ENCODE results near the gene ATG10.

Gene ATG10

DNA sequence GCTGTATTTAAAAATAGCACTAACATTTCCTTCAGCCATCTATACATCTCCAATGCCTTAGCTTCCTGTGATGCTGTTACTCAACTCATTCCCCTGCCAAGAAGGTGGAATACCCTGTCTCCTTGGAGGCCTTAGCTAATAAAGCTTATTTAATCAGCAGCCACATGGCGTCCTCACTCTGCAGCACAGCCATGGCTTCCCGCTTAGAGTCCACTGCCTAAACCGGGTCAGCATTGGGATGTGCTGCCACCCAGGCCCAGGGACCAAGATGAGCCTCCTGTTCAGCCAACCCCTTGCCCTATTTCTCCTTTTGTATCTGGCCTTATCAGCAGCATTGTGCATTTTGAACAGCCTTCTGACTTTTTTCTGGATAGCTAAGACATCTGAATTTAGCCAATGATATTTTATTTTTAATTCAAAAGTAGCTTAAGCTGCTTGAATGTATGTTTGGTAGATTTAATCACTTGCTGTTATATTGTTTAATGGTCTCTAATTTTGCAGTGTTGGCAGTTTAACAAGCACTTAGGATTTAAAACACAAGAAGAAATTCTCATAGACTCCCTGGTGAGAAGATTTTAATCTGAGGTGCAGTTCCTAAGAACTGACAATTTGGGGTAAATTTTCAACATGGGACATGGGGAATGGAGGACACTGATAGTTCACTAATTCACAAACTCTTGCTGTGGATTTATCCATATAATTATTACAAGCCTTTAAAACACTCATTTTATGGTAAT is 193.3 kb downstream of the ATG10 start:
- DNase-seq (ENCODE audit: low spot score), result no peak

DNA sequence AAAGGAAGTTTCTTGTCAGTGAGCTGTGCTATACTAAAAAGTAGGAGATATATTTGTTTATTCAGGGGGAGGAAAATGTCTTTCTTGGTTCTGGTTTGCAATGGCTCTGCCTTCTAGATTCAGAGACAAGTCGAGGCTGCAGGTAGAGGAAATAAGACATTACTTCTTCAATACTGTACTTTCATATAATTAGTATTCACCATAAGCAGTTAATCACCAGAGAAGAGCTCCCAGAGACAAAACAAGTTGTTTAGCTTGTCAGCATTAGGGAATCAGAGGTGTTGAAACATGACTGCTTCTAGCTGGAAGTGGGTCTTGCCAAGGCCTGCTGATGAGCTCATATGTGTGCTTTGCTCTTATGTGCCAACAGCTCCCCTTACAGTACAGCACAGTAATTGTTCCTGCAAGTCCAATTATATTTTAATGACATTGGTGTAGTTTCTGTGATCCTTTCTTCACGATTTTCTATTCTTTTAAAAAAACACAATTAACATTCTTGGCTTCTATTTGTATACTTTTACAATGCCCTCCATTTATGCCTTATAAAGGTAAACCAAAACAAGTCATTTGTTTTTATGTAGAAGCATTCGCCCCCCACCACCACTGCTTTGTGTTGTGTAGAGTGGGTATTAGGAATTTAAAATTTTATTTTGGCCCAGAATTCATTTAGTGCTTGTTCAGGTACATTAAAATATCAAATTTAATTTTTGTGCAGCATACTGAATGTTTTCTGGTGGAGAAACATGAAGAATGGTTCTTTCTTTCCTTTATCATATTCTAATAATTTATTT is 194.1 kb downstream of the ATG10 start:
- DNase-seq (ENCODE audit: low spot score), result peak; percentile 64

DNA sequence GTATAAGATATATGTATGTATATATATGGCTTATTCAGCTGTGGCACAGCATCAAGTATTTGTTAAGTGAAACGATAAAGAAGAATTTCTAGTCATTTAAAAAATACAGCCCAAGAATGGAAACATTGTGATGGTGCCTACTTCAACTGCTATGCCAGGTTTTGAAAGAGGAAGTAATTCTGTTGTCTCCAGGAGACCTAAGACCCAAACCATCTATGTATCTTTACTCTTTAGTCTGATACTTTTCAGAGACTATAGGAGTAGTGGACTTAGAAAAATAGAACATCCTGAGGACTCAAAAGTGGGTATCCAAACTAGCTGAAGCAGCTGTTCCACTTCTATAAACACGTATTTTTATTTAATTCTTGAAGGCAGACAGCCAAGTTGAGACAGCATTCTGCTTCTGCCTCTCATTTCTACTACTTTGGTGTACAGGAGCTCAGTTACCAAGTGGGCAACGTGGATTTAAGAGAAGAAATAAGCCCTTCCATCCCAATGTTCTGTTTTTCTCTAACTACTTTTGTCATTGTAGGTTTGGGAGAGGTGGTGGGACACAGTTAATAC is 195.6 kb downstream of the ATG10 start:
- DNase-seq (ENCODE audit: low spot score), result no peak

DNA sequence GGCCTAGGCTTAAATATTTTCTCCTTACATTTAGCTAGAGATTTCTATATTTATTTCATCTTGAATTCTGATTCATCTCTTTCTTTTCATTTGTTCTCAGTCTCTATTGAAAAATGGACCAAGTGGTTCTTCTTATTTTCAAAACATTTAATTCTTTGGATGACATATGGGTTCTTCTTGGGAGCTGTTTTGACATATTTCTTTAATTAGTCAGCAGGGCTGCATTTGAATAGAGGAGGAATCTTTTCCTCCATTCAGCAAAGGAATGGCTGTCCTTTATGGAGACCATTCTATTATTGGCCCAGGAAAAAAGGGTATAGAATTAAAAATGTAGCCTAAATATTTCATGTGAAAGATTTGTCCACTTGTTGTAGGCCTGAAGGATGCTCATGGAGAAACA is 196.5 kb downstream of the ATG10 start:
- no peak for DNase-seq (ENCODE audit: low spot score)

DNA sequence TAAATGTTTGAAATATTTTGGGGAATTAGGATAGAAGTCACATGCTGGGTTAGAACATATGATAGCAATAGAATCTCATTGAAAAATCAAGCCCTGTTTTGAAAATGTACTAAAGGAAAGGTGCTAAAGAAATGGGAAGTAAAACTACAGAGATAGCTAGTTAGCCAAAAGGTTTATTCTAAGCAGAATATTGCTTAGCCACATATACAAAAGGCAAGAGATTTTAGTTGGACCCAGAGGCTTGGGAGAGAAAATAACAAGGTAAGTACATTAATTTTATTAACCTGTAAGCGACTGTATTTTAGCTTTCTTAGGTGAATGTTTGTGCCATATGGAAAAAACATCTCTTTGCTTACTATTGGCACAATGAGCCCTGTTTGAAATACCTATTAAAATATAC is 198.1 kb downstream of the ATG10 start:
- DNase-seq (ENCODE audit: low spot score), result no peak

DNA sequence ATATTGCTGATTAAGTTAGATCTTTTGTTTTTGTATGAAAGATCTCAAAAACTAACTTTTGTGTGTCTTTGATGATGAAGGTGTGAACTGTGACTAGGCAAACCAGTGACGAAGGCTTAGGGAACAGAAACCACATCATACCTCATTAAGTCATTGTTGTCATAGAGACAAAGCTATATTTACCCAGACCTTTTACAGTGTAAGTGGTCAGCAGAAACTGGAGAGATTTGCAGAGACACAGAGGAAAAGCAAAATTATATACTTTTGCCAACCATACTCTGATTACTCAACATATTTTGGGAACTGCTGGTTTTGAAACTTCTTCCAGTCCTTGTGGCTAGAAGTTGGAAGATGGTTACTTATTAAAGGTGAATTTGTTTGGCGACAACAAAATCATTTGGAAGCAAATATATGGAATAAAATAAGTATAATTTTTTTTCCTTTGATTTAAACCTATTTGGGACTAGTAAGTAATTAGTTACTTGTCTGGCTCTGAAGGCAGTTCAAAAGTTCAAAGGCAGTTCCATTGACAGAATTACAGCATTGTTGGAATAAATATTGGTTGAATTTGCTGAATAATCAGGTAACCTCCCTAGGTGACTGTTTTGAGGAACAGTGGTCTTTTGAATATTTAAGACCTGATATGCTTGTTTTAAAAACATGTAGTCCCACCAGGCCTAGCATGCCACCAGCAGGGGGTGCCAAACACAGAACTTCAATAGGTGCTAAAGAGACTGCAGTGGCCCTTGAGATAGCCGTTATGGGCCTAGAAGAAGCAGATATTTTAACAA is 202.5 kb downstream of the ATG10 start:
- peak; percentile 69 for DNase-seq (ENCODE audit: low spot score)

DNA sequence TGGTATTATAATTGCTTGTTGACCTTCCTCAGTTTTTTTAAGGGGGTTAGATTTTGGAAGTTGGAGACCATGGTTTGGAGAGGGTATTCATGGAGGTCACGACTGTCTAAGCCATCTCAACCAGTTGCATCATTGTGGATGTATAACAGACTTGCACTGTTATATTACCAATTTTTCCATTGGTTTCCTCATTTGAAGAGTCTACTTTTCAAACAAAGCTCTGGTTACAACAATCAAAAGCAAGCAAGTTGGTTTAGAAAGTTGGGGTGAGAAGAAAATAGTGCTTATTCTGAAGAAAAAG is 203.0 kb downstream of the ATG10 start:
- no peak for DNase-seq (ENCODE audit: low spot score)

DNA sequence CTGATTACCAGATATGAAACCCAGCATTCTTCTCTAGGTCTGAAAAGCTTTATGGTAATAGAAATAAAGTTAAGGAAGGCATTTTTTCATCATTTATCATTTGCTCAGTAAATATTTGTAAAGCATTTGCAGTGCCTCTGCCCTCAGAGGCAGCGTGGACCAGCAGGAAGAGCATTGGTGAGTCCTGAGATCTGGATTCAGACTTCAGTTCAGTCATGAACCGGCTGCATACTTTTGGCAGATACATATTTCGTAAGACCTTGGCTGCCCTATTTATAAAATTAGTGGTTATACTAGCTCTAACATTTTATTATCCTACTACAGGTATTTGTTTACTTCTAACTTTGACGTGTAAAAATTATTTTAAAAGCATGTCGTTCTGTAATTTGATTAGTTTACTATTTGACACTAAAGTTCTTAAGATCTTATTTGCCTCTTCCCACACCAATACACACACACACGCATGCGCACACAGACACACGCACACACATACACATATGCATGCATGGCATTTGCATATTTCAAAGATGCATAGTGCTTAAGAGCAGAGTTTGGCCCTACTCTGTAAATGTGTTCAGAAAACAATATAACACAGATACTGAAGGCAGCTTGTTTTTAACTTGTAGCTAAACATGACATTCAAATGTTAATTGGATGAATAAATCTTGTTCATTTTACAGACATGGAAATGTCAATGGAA is 204.4 kb downstream of the ATG10 start:
- DNase-seq (ENCODE audit: low spot score), result no peak

DNA sequence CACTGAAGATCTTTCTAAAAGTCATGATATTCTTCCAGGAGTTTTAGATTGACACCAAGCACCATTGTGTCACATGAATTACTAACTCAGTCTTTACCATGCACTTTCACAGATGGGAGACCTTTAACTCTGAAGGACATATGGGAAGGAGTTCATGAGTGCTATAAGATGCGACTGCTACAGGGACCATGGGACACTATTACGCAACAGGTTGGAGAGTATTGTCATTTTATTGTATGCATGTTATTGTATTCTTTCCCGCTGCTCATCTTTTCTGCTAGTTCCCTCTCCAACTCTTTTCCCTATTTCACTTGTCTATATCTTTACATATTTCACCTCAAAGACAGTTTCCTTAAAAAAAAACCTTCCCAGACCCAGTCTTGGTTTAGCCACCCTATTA is 206.6 kb downstream of the ATG10 start:
- DNase-seq (ENCODE audit: low spot score), result no peak

DNA sequence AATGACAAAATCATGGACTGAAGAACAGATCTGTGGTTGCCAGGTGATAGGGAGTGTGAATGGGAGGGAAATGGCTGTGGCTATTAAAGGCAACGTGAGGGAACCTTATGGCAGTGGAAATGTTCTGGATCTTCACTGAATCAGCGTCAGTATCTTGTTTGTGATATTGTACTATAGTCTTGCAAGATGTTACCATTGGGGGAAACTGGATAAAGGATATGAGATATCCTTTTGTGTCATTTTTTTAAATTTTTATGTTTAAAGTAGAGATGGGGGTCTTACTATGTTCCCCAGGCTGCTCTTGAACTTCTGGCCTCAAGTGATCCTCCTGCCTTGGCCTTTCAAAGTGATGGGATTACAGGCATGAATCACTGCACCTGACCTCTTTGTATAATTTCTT is 210.8 kb downstream of the ATG10 start:
- DNase-seq (ENCODE audit: low spot score), result no peak

DNA sequence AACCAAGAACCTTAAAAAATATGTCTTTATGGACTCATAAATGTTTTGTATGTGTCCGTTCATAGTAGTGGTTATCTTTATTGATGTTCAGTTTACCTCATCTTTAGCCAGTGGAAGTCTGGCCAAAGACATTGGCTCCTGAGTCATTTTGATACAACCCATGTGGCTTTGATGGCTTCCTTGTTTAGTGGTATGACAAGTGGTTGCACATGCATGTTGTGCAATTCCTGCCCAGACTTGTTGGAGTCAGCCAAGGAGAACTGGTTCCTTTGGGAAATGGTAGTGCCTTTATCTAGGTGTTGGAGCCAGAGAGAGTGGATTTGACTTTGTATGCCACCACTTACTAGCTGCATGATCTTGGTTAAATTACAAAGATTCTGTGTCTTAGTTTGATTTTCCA is 212.0 kb downstream of the ATG10 start:
- no peak for DNase-seq (ENCODE audit: low spot score)

DNA sequence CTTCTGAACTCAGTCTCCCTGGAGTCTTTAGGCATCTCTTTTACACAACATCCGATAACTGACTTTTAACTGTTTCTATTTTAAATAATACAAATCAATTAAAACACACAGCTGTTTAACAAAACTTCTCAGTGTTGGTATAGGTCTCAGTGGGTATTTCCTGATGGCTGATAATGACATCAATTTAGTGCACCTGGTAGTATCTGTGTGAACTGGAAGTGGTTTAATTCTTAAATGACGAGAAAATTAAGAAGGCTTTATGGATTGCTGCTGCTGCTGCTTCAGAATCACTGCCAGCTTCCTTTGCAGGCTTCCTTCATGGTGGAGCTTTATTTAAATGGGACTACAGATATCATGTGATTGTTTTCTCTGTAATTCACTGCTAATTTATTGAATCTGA is 214.0 kb downstream of the ATG10 start:
- DNase-seq (ENCODE audit: low spot score), result no peak

DNA sequence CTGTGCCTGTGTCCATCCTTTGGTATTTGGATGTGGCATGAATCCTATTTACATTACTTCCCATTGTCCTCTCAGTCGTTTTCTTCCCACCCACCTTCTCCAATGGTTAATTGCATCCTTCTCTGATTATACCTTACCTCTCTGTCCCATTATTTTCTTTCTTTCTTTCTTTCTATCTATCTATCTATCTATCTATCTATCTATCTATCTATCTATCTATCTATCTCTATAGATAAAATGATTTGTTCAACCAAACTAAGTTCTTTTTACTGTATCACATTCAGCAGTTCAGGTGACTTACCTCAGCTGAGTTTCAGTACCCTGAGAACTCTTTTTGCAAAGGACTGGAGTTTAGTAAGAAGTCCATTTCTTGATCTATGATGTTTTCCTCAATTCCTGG is 225.7 kb downstream of the ATG10 start:
- no peak for DNase-seq (ENCODE audit: low spot score)

DNA sequence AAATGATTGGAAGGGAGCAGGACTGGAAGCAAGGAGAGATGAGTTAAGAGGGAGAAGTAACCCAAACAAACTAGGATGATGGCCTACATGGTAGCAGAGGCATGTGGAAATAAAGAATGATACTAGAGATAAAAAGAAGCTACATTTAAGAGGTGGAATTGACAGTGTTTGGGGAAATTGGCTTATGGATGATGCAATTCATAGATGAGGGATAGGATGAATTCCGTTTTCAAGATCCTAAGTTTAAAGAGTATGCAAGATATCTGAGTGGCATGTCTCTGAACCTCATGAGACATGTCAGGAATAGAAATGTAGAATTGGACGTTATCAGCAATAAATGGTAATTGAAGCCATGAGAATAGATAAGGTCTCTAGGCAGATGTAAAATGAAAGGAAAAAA is 232.7 kb downstream of the ATG10 start:
- DNase-seq (ENCODE audit: low spot score), result no peak

DNA sequence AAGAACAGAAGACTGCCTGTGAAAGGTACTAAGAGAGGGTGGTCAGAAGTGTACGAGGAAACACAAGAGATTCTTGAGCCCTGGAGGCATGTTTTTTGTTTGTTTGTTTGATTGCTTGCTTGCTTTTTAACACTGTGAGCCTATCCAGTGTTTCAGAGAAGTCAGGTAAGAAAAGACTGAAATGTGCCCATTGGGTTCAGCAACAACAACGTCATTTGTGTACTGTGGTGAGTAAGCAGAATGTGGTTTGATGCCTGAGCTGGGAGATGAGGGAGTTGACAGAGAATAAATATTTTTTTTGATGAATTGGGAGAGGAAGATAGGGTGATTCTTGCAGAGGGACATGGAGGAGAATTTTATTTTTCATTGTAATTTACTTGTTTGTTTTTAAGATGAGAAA is 233.2 kb downstream of the ATG10 start:
- DNase-seq (ENCODE audit: low spot score), result no peak

DNA sequence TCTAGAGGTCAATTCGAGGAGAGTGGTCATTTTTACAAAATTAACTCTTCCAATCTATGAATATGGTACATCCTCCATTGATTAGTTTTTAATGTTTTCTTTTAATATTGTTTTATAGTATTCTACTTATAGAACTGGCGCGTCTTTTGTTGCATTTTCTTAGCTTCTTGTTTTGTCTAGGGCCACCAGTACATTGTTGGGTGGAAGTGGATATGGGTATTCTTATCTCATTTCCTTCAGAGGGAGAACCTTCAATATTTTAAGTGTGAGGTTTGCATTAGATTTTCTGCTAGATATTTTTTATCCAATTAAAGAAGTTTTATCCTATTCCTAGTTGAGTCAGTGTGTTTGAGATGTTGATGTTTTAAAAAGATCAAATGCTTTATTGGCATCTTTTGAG is 236.5 kb downstream of the ATG10 start:
- no peak for DNase-seq (ENCODE audit: low spot score)

DNA sequence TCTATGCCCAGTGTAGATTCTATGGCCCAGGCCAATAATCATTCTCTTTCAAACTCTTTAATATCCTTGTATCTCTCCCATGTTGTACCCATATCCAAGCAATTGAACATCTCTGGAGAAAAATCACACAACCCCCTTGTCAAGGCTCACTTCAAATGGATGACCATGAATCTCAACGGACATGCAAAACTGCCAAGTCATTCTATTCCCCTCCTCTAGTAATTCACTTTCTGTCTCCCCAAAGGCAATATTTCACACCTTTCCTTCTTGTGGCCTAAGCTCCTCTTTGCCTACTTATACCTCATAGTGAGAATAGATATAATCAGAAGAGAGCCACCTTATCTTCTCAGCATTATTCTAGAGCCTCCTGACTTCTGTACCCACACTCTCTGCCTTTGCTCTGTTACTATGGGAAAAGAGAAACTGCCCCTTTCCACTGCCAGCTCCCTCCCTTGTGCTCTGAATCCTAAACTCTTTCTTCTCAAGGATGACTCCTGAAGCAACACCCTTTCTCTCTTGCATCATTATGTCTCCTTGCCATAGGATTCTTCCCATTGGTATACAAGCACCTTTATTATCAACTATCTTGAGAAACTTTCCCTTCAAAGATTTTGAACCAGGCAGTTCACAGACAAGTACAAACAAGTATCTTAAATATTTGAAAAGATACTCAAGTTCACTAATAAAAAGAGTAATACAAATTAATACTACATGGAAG is 240.2 kb downstream of the ATG10 start:
- no peak for DNase-seq (ENCODE audit: low spot score)

DNA sequence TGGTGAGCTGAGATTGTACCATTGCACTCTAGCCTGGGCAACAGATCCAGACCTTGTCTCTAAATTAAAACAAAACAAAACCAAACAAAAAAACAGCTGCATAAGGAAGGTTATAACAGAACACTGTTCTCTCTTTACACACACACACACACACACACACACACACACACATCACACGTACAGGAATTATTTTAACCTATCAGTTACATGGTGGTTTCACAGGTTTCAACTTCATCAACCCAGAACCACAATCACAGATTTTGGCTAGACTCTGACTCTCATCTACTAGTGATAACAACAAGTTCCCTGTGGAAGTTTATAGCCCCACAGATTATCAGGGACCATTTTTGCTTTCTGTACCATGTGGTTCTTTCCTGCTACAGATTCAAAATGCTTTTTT is 246.1 kb downstream of the ATG10 start:
- DNase-seq (ENCODE audit: low spot score), result no peak

DNA sequence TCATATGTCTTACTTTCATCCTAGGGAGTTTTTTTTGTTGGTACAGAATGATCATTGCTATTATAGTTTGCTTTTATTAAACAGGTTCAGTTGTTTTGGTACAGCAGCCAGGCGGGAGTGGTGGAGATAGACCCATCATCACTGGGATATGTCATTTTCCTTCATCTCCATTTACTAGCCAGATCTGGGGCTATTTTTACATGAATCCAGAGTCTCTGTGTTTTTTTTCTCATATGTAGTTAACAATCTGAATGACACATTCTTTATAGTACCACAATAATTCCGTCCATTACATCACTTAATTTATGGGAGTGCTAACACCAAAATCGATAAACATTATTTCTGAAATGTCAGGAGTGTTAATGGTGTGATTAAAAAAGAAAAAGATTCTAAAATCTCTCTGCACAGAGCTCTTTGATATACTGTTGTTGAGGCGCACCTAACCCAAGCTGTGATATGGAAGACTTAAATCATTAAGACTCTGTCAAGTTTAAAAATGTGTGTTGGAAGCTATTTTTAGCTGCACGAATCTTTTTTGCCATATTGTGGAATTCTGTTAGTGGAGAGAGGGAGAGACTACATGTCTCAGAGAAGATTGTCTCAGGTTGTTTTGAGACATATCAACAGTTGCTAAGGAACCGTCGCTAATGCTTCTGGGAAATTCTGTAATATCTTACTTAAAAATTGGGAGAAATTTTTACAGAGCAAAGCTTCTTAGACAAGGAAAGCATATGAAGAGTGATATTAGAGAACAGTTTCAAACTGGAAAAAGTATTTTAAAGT is 246.7 kb downstream of the ATG10 start:
- no peak for DNase-seq (ENCODE audit: low spot score)

DNA sequence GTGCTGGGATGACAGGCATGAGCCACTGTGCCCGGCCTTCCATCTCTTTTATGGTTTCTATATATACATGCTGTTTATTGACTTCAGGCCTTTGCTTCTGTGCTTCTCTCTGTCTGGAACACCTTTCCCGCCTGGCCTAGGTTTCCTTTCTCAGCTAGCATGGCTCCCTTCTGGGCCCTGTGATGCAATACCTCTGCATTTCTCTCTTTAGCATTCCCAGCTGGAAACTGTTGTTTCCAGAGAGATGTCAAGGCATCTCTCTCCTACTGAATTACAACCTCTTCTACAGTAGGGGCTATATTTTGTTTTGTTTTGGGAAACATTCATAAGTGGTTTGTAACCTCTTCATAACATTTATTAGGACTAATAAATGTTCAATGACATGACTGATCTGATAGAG is 249.2 kb downstream of the ATG10 start:
- DNase-seq (ENCODE audit: low spot score), result peak; percentile 12
